ENCODE measurements around the gene DGLUCY.

GRCh38 chr14:91204657-91205056, 90.8 kb downstream of the DGLUCY start:
- TF ChIP-seq CTCF (IDR thresholded peaks at IDR 0.05; ENCODE audit: borderline replicate concordance, extremely low read depth, low read length, poor library complexity, severe bottlenecking) (no peak), EZH2 (IDR thresholded peaks at IDR 0.05; ENCODE audit: borderline replicate concordance, low read depth, low read length, severe bottlenecking) (no peak)

Measured in DND-41 (cell line).